GM12872 (cell line): ENCODE results near the gene GAK.

Experiments
- TF ChIP-seq, protein P1 (sequence below): IDR thresholded peaks from 3 replicates; pipeline ENCODE4 v1.5.1; 2011; ENCODE audit warnings: low read depth, mild to moderate bottlenecking, low read length, moderate library complexity; ENCODE audit not compliant: insufficient read depth

The GAK gene

DNA sequence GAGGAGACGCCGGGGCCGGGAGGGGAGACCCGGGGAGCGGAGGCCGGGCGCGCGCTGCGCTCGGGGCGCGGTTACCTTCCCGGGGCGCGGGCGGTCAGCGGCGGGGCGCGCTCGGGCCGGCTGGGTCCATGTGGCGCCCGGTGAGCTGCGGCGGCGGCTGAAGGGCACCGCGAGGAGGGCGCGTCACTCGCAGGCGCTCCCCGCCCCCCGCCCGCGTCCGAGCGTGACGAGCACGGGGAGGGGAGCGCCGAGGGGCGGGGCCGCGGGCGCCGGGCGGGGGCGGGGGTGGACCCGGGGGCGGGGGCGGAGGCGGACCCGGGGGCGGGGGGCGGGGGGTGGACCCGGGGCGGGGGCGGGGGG, 106.2 kb downstream of the GAK start, which contains the start of gene CPLX1:
CPLX1 (minus strand) TSS at position 159 of the 360 bp plus-strand sequence. CDS start 1,607 bp downstream, outside the sequence.
- TF ChIP-seq, protein P1, sequence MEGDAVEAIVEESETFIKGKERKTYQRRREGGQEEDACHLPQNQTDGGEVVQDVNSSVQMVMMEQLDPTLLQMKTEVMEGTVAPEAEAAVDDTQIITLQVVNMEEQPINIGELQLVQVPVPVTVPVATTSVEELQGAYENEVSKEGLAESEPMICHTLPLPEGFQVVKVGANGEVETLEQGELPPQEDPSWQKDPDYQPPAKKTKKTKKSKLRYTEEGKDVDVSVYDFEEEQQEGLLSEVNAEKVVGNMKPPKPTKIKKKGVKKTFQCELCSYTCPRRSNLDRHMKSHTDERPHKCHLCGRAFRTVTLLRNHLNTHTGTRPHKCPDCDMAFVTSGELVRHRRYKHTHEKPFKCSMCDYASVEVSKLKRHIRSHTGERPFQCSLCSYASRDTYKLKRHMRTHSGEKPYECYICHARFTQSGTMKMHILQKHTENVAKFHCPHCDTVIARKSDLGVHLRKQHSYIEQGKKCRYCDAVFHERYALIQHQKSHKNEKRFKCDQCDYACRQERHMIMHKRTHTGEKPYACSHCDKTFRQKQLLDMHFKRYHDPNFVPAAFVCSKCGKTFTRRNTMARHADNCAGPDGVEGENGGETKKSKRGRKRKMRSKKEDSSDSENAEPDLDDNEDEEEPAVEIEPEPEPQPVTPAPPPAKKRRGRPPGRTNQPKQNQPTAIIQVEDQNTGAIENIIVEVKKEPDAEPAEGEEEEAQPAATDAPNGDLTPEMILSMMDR, result no peak

DNA sequence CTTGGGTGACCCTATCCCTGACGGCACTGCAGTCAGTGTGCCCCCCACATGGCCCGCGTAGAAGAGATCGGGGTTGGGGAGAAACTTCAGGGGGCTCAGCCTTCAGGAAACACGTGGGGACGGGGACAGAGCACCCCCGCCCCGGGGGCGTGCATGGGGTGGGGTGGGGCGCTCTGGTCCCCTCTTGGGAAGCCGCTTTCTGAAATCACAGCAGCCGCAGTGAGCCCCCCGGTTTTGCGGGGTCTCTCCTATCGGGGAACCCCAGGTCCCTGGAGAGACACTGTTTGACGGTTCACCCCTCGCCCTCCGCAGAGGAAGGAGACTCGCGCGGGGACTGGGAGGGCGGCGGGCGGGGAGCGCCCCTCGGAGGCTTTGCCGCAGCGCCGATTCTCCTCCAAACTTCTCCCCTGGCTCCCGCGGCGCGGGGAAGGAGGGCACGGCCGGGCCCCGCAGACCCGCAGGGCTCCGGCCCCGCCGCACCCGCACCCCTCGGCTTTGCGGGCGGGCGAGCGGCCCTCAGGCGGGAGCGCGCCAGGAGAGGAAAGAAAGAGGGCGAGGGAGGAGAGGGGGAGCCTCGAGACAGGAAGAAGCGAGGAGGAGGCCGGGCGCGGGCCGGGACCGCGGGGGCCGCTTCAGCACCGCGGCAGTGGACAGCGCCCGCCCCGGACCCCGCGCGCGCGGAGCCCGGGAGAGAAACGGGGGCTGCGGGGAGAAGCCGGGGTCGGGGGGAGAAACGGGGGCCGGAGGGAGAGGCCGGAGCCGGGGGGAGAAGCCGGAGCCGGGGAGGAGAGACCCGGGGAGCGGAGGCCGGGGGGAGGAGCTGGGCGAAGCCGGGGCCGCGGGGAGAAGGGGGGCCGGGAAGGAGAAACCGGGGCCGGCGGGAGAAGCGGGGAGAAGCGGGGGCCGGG, 106.8 kb downstream of the GAK start:
- TF ChIP-seq, protein P1, result no peak

DNA sequence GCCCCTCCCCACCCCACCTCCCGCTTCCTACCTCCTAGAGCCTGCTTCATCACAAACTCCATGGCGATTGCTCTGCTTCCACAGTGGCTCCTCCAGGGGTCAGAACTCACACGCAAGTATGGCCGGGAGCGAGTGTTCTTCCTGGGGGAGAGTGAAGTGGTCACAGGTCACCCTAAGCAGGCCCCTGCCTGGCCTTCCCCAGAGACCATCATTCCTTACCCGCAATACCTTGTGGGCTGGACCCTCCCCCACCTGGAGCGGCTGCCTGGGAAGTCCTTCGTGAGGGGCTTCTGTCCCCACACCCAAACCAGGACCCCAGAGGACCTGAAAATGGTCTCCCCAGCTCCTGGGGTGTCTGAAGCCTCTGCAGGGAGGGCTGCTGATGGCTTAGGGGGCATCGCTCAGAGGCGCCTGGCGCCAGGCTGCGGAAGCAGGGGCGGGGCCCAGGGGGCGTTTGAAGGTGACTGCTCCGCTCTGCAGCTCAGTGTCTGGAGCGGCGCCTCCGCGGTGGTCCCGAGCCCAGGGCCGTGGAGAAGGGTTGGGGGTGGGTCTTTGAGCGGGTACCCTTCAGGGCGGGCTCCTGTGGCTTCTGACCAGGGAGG, 107.6 kb downstream of the GAK start:
- TF ChIP-seq, protein P1, result no peak

DNA sequence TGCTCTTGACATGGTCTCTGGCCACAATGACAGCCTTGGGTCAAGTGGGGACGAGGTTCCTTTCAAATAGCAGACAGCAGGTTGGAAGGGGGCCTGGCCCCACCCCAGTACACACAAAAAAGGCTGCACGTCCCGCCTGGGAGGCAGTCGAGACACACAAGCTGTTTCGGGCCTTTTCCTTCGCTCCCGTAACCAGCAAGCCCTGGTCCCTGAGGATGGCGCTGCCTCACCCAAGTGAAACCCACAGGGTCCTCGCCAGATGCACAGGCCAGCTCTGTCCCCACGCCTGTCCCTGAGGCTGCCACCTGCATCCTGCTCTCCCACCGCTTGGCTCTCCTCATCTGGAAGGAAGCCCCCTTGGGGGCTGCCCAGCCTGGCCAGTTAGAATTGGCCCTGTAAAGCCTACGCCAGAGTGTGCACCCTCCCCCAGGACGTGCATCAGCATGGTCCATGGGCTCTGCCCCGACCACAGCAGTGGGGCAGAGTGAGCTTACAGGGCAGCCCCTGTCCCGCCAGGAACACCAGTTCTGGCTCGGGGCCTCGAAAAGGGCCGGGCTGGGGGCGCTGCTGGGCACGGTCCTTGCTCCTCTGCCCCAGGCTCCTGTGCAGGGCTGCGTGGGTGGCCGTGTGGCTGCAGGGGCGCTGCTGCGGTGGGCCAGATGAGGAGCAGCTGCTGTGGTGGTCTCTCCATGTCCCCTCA, 108.2 kb downstream of the GAK start:
- TF ChIP-seq, protein P1, result no peak

DNA sequence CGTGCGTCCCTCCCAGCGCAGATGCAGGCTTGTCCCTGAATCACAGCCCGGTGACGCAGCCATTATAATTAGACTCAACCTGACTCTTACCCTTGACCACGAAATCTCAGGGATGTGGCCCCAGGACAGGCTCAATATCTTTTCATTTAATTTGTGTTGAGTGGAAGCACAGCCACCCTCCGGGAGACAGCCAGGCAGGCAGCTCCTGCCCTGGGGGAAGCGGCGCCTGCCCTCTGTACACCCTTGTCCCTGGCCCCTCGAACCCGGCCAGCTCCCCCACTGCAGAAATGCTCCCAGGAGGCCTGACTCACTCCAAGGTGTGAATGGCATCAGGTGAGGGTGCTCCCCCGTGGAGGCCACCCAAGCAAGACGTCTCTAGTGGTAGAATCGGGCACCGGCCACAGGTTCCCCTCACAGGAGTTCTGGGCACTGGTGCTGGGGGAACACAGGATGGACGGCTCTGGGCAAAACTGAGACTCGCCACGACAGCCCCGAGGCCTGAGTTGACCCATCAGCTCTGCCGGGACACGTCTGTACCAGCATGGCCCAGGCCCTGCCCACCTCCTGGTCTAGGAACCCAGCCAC, 108.8 kb downstream of the GAK start:
- TF ChIP-seq, protein P1, result no peak

DNA sequence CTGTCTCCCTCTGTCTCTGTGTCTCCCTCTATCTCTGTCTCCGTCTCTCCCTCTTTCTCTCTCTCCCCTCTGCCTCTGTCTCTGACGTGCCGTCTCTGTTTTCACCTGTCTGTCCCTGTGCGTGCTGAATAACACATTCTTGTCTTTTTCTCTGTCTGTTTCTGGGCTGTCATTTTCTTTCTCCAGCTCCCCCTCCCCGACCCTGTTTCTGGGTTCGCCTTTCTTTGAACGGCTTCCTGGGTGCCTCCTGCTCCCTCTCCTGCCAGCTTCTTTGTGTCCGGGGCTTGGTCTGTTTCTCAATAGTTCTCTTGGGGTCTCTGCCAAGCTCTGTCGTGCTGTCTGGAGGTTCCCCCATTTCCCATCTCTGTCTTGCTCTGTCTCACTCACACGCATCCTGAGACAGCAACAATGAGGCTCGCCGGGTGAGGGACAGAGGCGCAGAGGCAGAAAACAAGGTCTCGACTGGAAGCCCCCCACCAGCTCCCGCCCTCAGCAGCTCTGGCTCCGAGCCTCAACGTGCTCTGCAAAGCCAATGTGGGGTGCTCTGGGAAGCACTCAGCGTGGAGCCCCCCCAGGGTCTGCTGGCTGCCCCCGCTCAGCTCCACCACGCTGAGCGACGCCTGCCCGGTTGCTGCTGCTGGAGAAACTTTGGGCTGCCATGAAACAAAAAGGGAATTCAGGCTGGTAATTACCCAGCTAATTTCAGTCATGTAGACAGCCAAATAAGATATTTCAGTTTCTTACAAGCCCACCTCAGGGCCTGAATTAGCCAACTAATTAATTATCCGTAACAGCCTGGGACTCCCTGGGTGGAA, 109.5 kb downstream of the GAK start:
- TF ChIP-seq, protein P1, result no peak

DNA sequence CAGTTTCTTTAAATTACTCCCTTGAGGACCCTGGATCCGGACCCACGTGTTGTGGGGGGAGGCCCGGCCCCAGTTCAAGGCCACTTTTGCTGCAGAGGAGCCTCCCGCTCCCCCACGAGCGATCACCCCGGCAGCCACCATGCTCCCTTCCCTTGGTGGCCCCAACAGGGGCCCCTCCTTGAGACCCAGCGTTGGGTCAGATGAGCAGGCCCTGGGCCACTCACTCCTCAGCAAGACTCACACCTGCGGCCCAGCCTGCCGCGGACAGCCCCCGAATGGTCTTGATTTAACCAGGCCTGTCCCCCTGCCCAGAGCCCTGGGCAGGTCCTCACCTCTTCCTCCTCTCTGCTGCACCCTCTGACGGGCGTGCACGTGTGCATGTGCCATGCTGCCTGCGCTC, 110.5 kb downstream of the GAK start:
- TF ChIP-seq, protein P1, result no peak
